C4-2B (cell line): ENCODE data around the gene GLIPR1.

ENCODE experiments used
- CTCF ChIP-seq: fragments of 450-650 bp; conservative IDR thresholded peaks from 2 replicates; pipeline ENCODE4 v1.5.1; 2017; ENCODE audit warnings: mild to moderate bottlenecking
- ZFX ChIP-seq: fragments of 450-650 bp; IDR thresholded peaks from 2 replicates; pipeline ENCODE4 v1.6.1; 2017

GRCh38 chr12:75460204-75460603, 20.4 kb upstream of the GLIPR1 start:
- TF ChIP-seq CTCF: no peak
- TF ChIP-seq ZFX: no peak
